Measurements from ENCODE around the gene PDE6H.

DNA sequence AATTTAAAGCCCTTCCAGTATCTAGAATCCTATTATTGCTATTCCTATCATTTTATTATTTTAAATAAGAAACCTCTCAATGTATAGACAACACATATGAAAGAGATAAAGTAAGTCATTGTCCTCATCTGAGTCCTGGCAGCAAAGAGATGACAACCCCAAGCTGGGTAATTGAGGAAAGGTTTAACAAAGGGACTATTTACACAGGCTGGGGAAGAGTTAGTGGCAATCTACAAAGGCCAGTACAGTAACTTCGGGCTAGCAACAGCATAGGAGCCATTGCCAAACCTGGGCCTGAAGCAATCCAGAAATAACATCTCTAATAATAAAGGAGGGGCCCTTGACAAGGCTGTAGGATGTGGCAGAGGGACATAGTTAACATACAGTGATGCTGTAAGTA is 11.2 kb downstream of the PDE6H start:
- no peak for TF ChIP-seq GATA2 (CRISPR knock-in tag; IDR thresholded peaks at IDR 0.05)
- no peak for TF ChIP-seq ELF1 (IDR thresholded peaks at IDR 0.05)

Data from SK-N-SH (cell line).